ENCODE data around the gene SASS6.

SASS6 gene

DNA sequence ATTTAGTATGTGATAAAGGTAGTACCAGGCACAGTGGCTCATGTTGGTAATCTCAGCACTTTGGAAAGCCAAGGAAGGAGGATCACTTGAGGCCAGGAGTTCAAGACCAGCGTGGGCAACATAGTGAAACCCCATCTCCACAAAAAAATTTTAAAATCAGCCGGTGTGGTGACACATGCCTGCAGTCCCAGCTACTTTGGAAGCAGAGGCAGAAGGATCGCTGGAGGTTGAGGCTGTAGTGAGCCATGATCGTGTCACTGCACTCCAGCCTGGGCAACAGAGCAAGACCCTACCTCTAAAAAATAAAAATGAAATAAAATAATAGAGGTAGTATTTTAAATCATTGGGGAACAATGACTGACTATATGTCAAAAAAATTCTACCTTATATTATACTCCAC lies 17.2 kb downstream of the SASS6 start:
- in situ Hi-C loops (cut with MboI; ENCODE audit: low sequenced_read_pairs): no loop called here

GRCh38 chr1:100109554-100110066 lies 23.1 kb downstream of the SASS6 start:
- in situ Hi-C loops (cut with MboI; ENCODE audit: low sequenced_read_pairs): no loop called here

- in situ Hi-C loops (cut with MboI; ENCODE audit: low sequenced_read_pairs): no loop called here
Measured at GRCh38 chr1:100107696-100108095, 25.0 kb downstream of the SASS6 start.

DNA sequence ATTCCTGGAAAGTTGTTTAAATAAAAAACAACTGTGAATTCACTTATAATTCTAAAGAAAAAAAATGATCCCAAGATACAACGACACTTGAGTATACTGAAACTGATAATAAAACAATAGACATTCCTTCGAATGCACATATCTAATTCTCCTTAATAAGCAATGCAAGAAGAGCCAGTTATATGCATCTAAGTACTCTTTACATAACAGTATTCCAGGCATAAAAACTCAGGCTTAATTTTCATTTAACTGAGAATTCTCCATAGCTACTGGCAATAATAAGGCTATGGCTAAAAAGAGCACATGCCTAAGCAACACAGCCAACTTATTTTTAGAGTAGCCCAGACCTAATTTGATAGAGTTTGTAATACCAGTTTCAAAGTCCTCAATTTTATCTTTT lies 31.2 kb downstream of the SASS6 start:
- in situ Hi-C loops (cut with MboI; ENCODE audit: low sequenced_read_pairs): no loop called here

GRCh38 chr1:100100202-100100601 lies 32.5 kb downstream of the SASS6 start:
- in situ Hi-C loops (cut with MboI; ENCODE audit: low sequenced_read_pairs): no loop called here

DNA sequence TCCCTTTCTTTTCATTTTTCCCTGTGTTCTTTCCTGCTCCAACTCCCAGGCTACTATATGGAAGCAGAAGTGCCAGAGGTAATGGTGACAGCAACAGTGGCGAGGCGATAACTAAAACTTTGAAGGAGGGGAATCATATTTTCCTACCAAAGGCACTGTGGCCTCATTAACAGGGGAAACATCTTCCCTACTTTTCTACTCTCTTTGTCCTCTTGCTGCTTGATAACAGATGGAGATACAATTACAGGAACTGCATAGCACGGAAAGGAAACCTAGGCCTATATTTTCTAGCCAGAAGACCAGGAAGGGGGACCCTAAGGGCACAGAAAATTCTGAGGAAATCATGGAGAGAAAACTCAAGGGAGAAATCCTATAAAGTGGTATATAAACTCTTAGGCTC lies 42.3 kb downstream of the SASS6 start:
- in situ Hi-C loops (cut with MboI; ENCODE audit: low sequenced_read_pairs): no loop called here

DNA sequence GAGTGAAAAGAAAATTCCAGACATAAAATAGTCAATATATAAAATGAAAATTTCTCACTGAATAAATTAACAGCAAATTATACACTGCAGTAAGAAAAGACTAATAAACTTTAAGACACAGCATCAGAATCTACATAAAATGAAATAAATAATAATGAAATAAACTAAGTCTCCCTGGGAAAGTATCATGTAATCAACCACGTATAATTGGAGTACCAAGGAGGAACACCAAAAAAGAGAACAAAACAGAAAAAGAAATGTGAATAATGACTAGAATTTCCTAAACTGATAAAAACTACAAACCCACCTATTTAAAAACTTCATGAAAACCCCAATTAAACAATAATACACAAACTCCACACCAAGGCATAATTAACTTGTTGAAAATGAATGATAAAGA lies 43.6 kb downstream of the SASS6 start:
- in situ Hi-C loops (cut with MboI; ENCODE audit: low sequenced_read_pairs): no loop called here

DNA sequence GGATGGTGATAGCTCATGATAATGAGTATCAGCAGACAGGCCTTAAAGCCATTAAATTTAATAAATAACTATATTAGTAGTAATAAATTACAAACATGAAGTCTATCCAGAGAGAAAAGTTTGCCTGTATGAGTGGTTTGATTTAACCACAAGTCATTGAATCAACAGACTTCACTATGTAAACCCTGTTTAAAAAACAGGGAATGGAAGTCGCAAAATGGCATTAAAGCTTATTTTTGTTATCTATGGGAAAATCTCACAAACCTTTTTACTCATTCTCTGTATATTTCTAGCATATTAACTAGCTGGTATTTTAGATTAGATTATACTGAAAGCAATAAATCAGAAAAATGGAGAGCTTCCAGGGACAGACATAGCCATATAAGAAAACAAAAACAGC lies 45.3 kb downstream of the SASS6 start:
- in situ Hi-C loops (cut with MboI; ENCODE audit: low sequenced_read_pairs): no loop called here

- in situ Hi-C loops (cut with MboI; ENCODE audit: low sequenced_read_pairs): no loop called here
Measured at GRCh38 chr1:100080331-100080730, 52.4 kb downstream of the SASS6 start.

DNA sequence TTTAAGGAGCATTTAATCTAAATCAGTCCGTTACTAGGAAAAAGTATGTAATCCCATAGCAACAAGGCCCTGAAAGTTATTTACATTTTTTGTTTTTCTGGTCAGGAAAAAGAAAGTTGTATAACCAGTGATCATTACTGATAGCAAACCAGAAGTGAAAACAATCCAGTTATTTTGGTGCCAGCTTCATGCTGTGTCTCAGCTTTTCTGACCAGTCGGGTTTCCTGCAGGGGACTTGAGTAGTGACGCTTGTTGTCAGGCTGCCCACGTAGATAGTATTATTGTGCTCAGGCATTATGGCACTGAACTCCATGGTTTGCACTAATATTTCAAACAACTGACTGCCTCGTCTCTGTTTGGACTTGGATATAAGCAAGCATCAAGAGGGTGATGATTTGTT lies 55.2 kb downstream of the SASS6 start:
- in situ Hi-C loops (cut with MboI; ENCODE audit: low sequenced_read_pairs): no loop called here

DNA sequence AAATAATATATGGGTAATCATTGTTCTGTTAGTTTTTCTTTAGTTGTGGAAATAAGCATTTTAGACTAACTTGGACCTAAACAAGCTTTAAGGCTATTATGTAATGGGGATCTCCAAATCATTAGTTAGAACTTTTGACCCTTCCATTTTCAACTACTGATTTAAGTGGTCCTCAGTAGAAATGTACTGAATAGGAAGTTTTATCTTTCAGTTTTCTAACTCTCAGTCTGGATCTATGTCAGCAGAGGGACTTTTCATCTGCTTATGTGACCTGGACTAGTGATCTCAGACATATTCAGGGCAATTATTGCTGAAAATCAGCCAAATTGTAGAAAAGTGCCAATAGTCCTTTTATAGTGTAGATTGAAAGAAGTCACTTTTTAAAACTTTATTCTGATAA lies 56.0 kb downstream of the SASS6 start:
- in situ Hi-C loops (cut with MboI; ENCODE audit: low sequenced_read_pairs): no loop called here

DNA sequence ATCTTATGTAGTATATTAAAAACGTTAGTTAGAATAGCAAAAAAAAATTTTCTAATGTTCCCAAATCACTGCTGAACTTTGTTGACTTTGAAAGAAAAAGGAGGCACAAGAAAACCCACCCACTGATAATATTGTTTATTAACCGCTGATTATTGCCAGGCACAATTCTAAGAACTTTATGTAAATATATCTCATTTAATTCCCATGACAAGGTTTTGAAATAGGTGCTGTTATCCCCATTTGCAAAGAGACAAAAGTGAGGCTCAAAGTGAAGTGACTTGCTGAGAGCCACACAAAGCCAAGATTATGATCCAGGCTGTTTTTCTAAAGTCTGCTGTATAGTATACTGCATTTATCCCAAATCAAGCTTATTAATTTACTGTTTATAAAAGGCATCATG lies 56.4 kb downstream of the SASS6 start:
- in situ Hi-C loops (cut with MboI; ENCODE audit: low sequenced_read_pairs): no loop called here

DNA sequence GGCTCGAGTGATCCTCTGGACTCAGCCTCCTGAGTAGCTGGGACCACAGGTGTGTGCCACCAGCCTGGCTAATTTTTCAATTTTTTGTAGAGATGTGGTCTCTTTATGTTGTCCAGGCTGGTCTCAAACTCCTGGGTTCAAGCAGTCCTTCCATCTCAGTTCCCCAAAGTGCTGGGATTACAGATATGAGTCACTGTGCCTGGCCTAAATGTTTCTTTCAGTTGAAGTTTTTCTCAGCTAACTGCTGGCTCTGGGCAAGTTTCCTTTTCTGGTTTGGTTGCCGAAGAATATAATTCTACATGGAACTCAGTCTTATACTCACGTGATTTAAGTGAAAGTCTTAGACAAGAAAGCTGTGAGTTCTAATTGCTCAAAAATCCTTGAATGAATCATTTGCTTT lies 57.0 kb downstream of the SASS6 start:
- in situ Hi-C loops (cut with MboI; ENCODE audit: low sequenced_read_pairs): no loop called here

DNA sequence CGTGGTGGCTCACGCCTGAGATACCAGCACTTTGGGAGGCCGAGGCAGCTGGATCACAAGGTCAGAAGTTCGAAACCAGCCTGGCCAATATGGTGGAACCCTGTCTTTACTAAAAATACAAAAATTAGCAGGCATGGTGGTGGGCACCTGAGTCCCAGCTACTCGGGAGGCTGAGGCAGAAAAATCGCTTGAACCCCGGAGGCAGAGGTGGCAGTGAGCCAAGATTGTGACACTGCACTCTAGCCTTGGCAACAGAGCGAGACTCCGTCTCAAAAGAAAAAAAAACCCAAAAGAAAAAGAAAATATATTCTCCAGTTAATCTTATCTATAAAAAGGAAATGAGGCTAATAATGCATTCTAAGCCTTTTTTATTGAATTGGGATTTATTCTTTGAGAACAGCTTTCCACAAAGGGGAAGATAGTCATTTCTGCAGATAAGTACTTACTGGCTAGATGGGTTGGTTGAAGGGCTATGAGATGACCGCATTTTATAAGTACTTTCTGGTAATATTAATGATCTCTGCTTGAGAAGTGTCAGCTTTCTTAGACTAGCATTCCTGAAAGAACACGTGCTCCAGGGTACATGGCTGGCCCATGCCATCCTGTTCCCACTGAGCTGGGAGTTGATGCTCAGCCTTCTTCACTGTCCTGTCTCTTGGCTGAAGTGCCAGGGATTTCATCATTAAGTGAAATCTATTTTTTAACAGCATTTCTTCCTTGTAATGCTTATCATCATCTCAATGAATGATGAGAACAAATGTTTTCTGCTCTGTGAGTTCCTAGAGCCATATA lies 57.9 kb downstream of the SASS6 start:
- in situ Hi-C loops (cut with MboI; ENCODE audit: low sequenced_read_pairs): no loop called here

DNA sequence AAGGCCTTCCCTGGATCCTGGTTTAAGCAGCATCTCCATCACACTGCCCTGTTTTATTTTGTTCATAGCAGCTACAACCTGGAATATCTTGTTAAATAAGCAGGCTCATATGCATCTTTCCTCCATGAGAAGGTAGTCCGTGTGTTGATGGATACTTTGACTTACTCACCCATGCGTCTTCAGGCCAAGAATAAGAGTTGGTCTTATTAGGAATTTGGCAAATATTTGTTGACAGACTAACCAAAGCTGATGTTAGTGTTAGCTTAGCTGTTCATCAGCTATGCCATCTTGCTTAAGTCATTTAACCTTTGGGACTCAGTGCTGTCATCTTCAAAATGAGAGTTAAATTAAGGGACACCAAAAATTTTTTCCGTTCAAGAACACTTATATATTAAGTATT lies 59.2 kb downstream of the SASS6 start:
- in situ Hi-C loops (cut with MboI; ENCODE audit: low sequenced_read_pairs): no loop called here

GRCh38 chr1:100070201-100070939 lies 62.4 kb downstream of the SASS6 start:
- in situ Hi-C loops (cut with MboI; ENCODE audit: low sequenced_read_pairs): no loop called here

GRCh38 chr1:100065969-100066227 lies 66.8 kb downstream of the SASS6 start:
- in situ Hi-C loops (cut with MboI; ENCODE audit: low sequenced_read_pairs): no loop called here

DNA sequence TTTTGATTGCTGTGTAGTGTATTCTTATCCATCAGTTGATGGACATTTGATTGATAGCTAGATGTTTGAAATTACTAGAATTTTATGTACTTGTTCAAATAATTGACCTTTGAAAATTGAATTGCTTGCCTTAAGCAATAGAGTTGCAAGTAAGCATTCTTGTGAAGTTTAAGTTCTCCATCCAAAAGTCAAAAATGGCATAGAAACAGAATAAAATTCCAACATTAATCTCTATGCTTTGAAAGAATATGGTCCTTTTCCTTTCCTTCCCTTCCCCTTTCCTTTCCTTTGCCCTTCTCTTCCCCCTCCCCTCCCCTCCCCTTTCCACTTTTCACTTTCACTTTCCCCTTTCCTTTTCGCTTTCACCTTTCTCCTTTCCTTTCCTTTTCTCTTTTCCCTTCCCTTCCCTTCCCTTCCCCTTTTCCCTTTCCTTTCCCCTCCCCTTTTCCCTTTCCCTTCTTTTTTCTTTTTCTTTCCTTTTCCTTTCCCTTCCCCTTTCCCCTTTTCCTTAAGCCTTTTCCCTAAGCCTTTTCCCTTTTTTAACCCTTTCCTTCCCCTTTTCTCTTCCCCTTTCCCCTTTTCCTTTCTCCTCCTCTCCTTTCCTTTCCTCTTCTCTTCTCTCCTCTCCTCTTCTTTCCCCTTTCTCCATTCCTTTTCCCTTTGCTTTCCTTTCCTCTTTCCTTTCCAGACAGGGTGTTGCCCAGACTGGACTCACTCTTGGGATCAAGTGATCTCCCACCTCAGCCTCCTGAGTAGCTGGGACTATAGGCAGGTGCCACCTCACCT lies 67.4 kb downstream of the SASS6 start:
- in situ Hi-C loops (cut with MboI; ENCODE audit: low sequenced_read_pairs): no loop called here

DNA sequence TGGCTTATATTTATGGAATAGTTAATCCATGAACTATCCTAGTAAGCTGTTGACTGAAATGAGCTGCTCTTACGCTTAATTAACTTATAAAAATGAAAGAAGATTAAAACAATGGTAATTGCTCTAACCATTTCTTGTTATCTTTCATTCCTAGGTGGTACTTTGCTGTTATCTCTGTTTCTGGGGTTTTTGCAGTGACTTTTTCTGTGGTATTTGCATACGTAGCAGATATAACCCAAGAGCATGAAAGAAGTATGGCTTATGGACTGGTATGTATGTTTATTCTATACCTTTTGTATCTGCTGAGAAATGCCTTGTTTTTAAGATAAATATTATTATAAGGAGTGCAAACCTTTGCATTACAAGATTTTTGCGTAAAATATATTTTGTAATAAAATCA lies 71.0 kb downstream of the SASS6 start:
- in situ Hi-C loops (cut with MboI; ENCODE audit: low sequenced_read_pairs): no loop called here

DNA sequence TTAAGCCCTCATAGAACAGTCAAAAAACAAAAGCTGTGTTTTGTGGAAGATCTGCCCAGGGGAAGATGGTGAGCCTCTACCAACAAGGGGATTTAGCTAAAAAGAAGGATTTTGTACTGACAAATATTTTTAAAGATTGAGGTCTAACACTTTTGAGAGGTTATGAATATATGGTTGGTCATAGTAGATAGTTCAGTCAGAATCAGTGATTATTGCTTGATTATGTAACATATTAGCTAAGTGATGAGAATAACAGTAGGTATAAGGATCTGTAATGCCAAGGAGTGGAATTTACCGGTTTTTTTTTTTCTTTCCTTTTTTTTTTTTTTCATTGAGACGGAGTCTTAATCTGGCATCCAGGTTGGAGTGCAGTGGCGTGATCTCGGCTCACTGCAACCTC lies 79.0 kb downstream of the SASS6 start:
- in situ Hi-C loops (cut with MboI; ENCODE audit: low sequenced_read_pairs): no loop called here

DNA sequence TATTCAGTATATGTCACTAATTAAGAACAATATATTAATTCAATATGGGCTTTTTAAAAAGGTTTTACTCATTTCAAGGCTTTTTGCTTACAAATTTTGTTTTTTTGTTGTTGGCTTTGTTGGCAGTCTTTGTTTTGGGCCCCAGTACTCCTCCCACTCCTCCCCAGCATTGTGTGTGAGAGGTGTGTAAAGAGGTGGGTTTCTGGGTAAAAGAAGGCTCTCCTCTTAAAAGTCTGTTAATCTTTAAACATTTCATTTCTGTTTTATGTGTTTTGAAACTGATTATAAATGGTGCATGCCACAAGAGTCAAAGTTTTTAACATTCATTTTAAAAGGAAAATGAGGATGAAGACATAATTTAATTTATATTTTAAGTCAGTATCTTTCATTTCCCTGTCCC lies 79.6 kb downstream of the SASS6 start:
- in situ Hi-C loops (cut with MboI; ENCODE audit: low sequenced_read_pairs): no loop called here

GRCh38 chr1:100051893-100052292 lies 80.8 kb downstream of the SASS6 start:
- in situ Hi-C loops (cut with MboI; ENCODE audit: low sequenced_read_pairs): no loop called here

Measured in HL-60/S4 treated with phorbol 12-myristate 13-acetate at 8.2 ng/mL for 4 days and 3 days (cell line).